Ishikawa (cell line): ENCODE data around the gene CCDC6.

Source experiments
- CREB1 ChIP-seq: IDR thresholded peaks from 2 replicates; pipeline ENCODE4 v1.6.1; 2012; ENCODE audit warnings: low read depth
- EGR1 ChIP-seq: IDR thresholded peaks from 2 replicates; pipeline ENCODE4 v1.6.1; 2012
- EP300 ChIP-seq: IDR thresholded peaks from 2 replicates; pipeline ENCODE4 v1.6.1; 2012; ENCODE audit warnings: borderline replicate concordance
- FOXM1 ChIP-seq: IDR thresholded peaks from 2 replicates; pipeline ENCODE4 v1.6.1; 2012; ENCODE audit warnings: low read depth, borderline replicate concordance
- NFIC ChIP-seq: IDR thresholded peaks from 2 replicates; pipeline ENCODE4 v1.6.1; 2012
- RAD21 ChIP-seq: IDR thresholded peaks from 2 replicates; pipeline ENCODE4 v1.6.1; 2012; ENCODE audit warnings: low read depth
- TAF1 ChIP-seq: IDR thresholded peaks from 2 replicates; pipeline ENCODE4 v1.6.1; 2012; ENCODE audit warnings: low read depth, mild to moderate bottlenecking
- TCF12 ChIP-seq: IDR thresholded peaks from 2 replicates; pipeline ENCODE4 v1.6.1; 2012; ENCODE audit warnings: low read depth
- TEAD4 ChIP-seq: IDR thresholded peaks from 2 replicates; pipeline ENCODE4 v1.6.1; 2012
- YY1 ChIP-seq: IDR thresholded peaks from 2 replicates; pipeline ENCODE4 v1.6.1; 2012; ENCODE audit warnings: low read depth
- ZBTB7A ChIP-seq: IDR thresholded peaks from 2 replicates; pipeline ENCODE4 v1.6.1; 2012; ENCODE audit warnings: low read depth
- TF ChIP-seq, protein P1 (sequence below): IDR thresholded peaks from 2 replicates; pipeline ENCODE4 v1.6.1; 2012; ENCODE audit warnings: low read depth, mild to moderate bottlenecking
- TF ChIP-seq, protein P2 (sequence below): IDR thresholded peaks from 2 replicates; pipeline ENCODE4 v1.6.1; 2012
- TF ChIP-seq, protein P3 (sequence below): IDR thresholded peaks from 2 replicates; pipeline ENCODE4 v1.6.1; 2012

CCDC6 gene

GRCh38 chr10:59762505-59762904, 143.9 kb downstream of the CCDC6 start:
- TF ChIP-seq EP300: no peak
- TF ChIP-seq, protein P1, sequence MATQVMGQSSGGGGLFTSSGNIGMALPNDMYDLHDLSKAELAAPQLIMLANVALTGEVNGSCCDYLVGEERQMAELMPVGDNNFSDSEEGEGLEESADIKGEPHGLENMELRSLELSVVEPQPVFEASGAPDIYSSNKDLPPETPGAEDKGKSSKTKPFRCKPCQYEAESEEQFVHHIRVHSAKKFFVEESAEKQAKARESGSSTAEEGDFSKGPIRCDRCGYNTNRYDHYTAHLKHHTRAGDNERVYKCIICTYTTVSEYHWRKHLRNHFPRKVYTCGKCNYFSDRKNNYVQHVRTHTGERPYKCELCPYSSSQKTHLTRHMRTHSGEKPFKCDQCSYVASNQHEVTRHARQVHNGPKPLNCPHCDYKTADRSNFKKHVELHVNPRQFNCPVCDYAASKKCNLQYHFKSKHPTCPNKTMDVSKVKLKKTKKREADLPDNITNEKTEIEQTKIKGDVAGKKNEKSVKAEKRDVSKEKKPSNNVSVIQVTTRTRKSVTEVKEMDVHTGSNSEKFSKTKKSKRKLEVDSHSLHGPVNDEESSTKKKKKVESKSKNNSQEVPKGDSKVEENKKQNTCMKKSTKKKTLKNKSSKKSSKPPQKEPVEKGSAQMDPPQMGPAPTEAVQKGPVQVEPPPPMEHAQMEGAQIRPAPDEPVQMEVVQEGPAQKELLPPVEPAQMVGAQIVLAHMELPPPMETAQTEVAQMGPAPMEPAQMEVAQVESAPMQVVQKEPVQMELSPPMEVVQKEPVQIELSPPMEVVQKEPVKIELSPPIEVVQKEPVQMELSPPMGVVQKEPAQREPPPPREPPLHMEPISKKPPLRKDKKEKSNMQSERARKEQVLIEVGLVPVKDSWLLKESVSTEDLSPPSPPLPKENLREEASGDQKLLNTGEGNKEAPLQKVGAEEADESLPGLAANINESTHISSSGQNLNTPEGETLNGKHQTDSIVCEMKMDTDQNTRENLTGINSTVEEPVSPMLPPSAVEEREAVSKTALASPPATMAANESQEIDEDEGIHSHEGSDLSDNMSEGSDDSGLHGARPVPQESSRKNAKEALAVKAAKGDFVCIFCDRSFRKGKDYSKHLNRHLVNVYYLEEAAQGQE: no peak
- no peak for TF ChIP-seq RAD21
- no peak for TF ChIP-seq EGR1
- TF ChIP-seq NFIC: no peak
- TF ChIP-seq TCF12: no peak
- TF ChIP-seq CREB1: no peak

DNA sequence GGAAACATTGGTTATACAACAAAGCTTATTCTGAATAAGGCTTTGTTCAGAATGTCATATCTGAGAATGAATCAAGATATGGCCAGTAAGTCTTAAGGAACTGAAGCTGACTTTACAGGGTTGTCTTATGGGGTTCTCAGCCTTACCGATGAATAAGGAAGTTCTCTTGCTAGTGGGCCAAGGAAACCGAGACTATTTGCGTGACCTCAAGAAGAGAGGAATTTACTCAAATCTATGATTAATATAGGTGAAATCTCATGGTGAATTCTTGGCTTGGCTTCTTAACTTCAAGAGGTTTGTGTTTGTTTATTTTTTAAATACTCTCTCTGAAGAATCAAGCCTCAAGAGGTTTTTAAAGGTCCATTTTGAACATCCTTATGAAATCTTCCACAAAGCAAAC, 148.4 kb downstream of the CCDC6 start:
- TF ChIP-seq, protein P2, sequence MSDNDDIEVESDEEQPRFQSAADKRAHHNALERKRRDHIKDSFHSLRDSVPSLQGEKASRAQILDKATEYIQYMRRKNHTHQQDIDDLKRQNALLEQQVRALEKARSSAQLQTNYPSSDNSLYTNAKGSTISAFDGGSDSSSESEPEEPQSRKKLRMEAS: no peak
- no peak for TF ChIP-seq TCF12
- no peak for TF ChIP-seq CREB1
- TF ChIP-seq YY1: no peak
- TF ChIP-seq ZBTB7A: no peak
- no peak for TF ChIP-seq NFIC
- no peak for TF ChIP-seq RAD21
- TF ChIP-seq TEAD4: no peak
- TF ChIP-seq EP300: no peak
- TF ChIP-seq EGR1: no peak
- TF ChIP-seq, protein P1: no peak
- TF ChIP-seq FOXM1: no peak
- no peak for TF ChIP-seq TAF1

DNA sequence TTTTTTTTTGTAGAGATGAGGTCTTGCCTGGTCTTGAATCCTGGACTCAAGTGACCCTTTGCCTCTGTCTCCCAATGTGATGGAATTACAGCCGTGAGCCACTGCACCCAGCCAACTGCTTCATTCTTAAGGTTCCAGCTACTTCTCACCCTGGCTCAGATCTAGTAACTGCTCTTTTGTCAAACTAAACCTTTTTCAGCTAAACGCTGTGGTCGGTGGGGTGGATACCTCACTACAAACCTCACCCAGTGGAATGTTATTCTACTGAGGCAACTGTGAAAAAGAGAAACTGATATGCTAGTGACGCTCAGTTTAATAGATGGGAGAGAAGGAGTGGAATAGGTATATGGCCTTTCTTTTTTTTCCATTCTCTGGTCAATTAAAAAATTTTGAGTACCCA, 151.4 kb downstream of the CCDC6 start:
- no peak for TF ChIP-seq YY1
- no peak for TF ChIP-seq EP300
- TF ChIP-seq, protein P3, sequence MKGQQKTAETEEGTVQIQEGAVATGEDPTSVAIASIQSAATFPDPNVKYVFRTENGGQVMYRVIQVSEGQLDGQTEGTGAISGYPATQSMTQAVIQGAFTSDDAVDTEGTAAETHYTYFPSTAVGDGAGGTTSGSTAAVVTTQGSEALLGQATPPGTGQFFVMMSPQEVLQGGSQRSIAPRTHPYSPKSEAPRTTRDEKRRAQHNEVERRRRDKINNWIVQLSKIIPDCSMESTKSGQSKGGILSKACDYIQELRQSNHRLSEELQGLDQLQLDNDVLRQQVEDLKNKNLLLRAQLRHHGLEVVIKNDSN: no peak
- TF ChIP-seq TCF12: no peak
- no peak for TF ChIP-seq TAF1
- TF ChIP-seq ZBTB7A: no peak
- no peak for TF ChIP-seq RAD21
- TF ChIP-seq NFIC: no peak
- TF ChIP-seq, protein P1: no peak

GRCh38 chr10:59753267-59753666, 153.1 kb downstream of the CCDC6 start, which contains the start of gene MRLN:
MRLN (minus strand) TSS chr10:59753455.
- TF ChIP-seq, protein P3: no peak
- no peak for TF ChIP-seq ZBTB7A
- TF ChIP-seq TEAD4: no peak

DNA sequence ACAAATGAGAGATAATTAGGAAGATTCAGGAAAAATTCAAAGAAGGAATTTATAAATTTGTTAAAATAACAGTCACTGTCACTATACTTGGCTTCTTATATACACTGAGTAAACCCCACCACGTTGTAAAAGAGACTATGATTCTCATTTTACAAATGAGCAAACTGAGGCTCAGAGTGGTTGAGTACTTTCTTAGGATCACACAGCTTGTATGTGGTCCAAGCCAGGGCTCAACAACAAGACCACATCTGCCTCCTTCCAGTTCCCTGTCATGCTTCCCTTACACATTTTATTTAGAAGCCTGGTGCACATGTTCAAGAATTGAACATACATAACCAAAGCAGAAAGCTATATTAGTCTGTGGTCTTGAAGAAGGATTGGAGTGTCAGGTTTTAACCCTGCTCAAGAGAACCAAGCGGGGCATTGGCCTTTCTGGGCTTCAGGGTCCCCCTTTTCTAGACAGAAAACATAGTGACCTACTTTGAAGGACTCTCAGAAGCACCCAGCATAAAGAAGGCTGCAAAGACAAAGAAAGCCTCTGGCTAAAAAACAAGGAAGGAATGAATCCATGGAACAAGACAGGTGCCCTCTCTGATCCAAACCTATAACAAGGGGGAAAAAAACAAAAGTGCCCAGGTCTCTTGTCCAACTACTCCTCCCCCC, 153.9 kb downstream of the CCDC6 start:
- TF ChIP-seq TAF1: no peak
- TF ChIP-seq, protein P3: no peak
- TF ChIP-seq TCF12: no peak
